HG03045 (cell line): ENCODE measurements around the gene FGG.

Experiments used
- ATAC-seq: cut with Tn5 transposase; IDR thresholded peaks from one replicate; pipeline ENCODE4 v1.9.1; 2021; ENCODE audit warnings: mild to moderate bottlenecking, moderate library complexity; ENCODE audit not compliant: unreplicated experiment

FGG gene

DNA sequence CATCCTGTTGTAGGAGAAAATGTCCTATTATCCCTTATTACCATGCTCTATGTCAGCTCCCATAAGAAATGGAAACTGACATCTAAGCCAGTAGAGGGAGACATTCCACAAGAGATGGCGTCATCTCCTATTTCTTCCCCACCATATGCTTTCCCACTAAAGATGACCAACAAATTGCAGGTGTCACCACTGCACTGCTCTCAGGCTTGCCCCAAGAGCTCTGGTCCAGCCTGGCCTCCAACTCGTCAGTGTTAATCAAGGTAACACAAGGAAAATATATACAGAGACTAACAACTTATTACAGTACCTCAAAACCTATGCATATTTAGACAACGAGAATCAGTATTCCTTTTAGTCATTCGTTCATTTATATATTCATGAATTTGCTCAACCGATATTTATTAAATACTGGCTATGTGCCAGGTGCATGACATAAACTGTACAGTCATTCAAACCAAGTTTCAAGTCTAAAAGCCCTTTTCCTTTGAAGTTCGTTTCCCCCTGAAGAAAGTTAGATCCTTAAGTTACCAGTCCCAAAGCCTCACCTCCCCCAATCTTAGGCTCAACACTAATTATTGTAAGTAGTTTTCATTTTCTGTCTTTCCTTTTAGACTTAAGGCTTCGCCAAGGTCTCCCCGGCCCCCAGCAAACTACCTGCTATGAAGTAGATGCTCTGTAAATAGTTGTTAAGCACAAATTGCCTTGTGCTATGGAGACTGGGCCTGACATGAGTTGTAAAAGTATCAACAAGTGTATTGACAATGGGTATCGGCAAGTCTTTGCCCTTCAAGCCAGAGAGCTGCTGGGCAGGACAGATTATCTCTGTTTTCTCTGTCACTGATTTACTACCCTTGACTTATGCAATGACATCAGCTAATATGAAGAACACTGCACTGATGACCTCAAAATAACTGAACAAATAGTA is 52.7 kb downstream of the FGG start:
- ATAC-seq = peak; percentile 87

GRCh38 chr4:154559141-154559493 is 53.3 kb downstream of the FGG start:
- ATAC-seq = peak; percentile 17
